GM11168 (cell line): Measurements from ENCODE around the gene MIEF1.

Experiments
- in situ Hi-C: fragments of 300-500 bp; cut with MboI; formaldehyde crosslinking; loops from one replicate; pipeline ENCODE4 v1.12.0; 2022; ENCODE audit warnings: low sequenced_read_pairs; ENCODE audit not compliant: unreplicated experiment

The MIEF1 gene

GRCh38 chr22:39502109-39502788 is at the start of gene MIEF1:
MIEF1 (plus strand) TSS chr22:39502290; CDS start chr22:39511295, 9,005 bp downstream.
- in situ Hi-C loops = no loop called here

GRCh38 chr22:39452740-39453040 is 49.4 kb upstream of the MIEF1 start:
- in situ Hi-C loops = no loop called here

- in situ Hi-C loops = no loop called here
These were observed 48.2 kb upstream of the MIEF1 start for GRCh38 chr22:39453765-39454378.

- in situ Hi-C loops = no loop called here
These were observed 47.7 kb upstream of the MIEF1 start for GRCh38 chr22:39454385-39454871.

GRCh38 chr22:39456522-39457197 is 45.4 kb upstream of the MIEF1 start, which contains the start of gene MGAT3:
MGAT3 (plus strand) TSS chr22:39457012; CDS start chr22:39487348, 30,336 bp downstream.
- in situ Hi-C loops = no loop called here

- in situ Hi-C loops = no loop called here
These were observed 44.9 kb upstream of the MIEF1 start for GRCh38 chr22:39457198-39457555.

- in situ Hi-C loops = no loop called here
These were observed 44.3 kb upstream of the MIEF1 start for GRCh38 chr22:39457556-39458443.

- in situ Hi-C loops = no loop called here
These were observed 43.5 kb upstream of the MIEF1 start for GRCh38 chr22:39458444-39459083.

GRCh38 chr22:39459681-39460080 is 42.4 kb upstream of the MIEF1 start:
- in situ Hi-C loops = no loop called here

- in situ Hi-C loops = no loop called here
These were observed 39.5 kb upstream of the MIEF1 start for GRCh38 chr22:39462443-39463221.

- in situ Hi-C loops = no loop called here
These were observed 38.8 kb upstream of the MIEF1 start for GRCh38 chr22:39463277-39463676.

- in situ Hi-C loops = no loop called here
These were observed 38.1 kb upstream of the MIEF1 start for GRCh38 chr22:39463931-39464390.

GRCh38 chr22:39466228-39467006 is 35.7 kb upstream of the MIEF1 start:
- in situ Hi-C loops = no loop called here

- in situ Hi-C loops = no loop called here
These were observed 34.6 kb upstream of the MIEF1 start for GRCh38 chr22:39467390-39467895.

- in situ Hi-C loops = no loop called here
These were observed 33.4 kb upstream of the MIEF1 start for GRCh38 chr22:39468487-39469325.

GRCh38 chr22:39469326-39469680 is 32.8 kb upstream of the MIEF1 start:
- in situ Hi-C loops = no loop called here

- in situ Hi-C loops = no loop called here
These were observed 32.2 kb upstream of the MIEF1 start for GRCh38 chr22:39469681-39470450.
